ENCODE results near the gene RELL2. TPM values are rescaled to one million over a fixed set of nuclear protein-coding genes. Genes with fewer than 3 reads are reported as not detected.

RELL2 gene
- total and polyA plus RNA-seq, 7 donors: 0.11 to 1.5 (median 0.62) TPM; not detected in 1

DNA sequence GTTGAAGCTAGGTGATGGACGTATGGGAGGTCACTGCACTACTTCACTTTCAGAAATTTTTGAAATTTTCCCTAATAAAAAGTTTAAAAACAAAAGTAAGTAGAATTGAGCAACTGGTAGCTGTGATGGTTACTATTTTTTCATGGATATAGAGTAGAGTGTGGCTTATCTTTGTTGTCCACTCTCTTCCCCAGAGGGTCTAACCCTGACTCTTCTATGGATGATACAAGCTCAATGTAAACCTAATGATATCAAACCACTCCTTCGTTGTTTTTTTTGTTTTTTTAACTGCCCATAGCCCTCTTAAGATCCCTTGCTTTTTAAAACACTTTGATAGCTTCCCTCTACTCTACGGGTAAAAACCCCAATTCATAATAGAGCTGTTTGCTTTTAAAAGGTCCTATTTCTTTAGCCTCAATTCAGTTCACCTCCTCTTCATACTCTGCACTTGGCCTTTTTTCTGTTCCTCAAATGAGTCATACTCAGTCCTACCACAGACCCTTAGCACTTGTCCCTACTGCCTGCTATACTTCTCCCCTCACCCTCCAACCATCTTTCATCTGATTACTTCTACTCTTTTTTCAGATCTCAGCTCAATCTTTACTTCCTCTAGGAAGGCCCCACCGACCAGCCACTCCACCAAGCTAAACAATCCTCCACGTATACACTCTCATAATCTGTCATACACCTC lies 2.8 kb upstream of the RELL2 start:
- no peak overlapping the region for H3K4me3 ChIP-seq
- no peak for ATAC-seq
- H3K9me3 ChIP-seq: no peaks in the 10 kb centered on the region
- peaks cover 0 to 8% (median 0%) of the 10 kb centered on the region in 3 donors for H3K27me3 ChIP-seq (ENCODE audit: insufficient read depth in 3 of 3, low read length in 2 of 3)
- DNase-seq: no peak
- WGBS, 3 donors: 81 to 84% (median 84%) methylated on average over 5 of the region's 5 CpGs
- H3K27ac ChIP-seq: no peak overlapping the region
- intact Hi-C loops (cut with DNase I): no loop called here
- peaks cover 4 to 48% of the 10 kb centered on the region in 2 donors for H3K36me3 ChIP-seq (ENCODE audit: insufficient read depth in 1 of 2, low read depth in 1 of 2)
- no peak for TF ChIP-seq CTCF (IDR thresholded peaks at IDR 0.05)
- H3K4me1 ChIP-seq: peaks cover 18% of the 10 kb centered on the region

DNA sequence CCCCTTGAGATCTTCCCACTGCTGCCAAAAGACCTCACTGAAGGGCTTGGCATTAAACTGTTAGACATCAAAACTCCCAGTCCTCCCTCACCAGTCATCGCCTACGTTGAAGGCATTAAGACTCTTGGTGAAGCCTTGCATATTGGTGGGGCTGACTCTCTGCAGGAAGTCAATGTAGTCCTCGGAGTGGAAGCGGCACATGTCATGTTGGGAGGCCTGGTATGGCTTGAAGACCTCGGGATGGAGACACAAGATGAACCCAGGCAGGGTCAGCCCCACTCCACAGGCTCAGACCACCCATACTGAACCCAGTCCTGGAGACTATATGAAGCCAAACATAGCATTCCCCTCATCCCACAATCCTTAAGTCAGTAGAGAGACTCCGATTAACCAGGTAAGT lies 2.1 kb upstream of the RELL2 start:
- Histone ChIP-seq H3K9me3 (no peaks in the 10 kb centered on the region), H3K36me3 (ENCODE audit: insufficient read depth in 1 of 2, low read depth in 1 of 2) (peaks cover 2 to 41% of the 10 kb centered on the region in 2 donors), H3K27ac (no peak overlapping the region), H3K27me3 (ENCODE audit: insufficient read depth in 3 of 3, low read length in 2 of 3) (peaks cover 0 to 8% (median 0%) of the 10 kb centered on the region in 3 donors), H3K4me1 (peaks cover 18% of the 10 kb centered on the region), H3K4me3 (no peak overlapping the region)
- ATAC-seq (no peak), DNase-seq (no peak)
- WGBS, 3 donors: 88 to 89% (median 88%) methylated on average over 6 of the region's 6 CpGs
- intact Hi-C loops (cut with DNase I): no loop called here
- no peak for TF ChIP-seq CTCF (IDR thresholded peaks at IDR 0.05)

- peaks cover 0 to 8% (median 0%) of the 10 kb centered on the region in 3 donors for H3K27me3 ChIP-seq (ENCODE audit: insufficient read depth in 3 of 3, low read length in 2 of 3)
- 27 to 33% (median 29%) methylated on average over 7 of the region's 7 CpGs for WGBS, 3 donors
- no peak overlapping the region for H3K27ac ChIP-seq
- peaks cover 2 to 32% of the 10 kb centered on the region in 2 donors for H3K36me3 ChIP-seq (ENCODE audit: insufficient read depth in 1 of 2, low read depth in 1 of 2)
- H3K4me3 ChIP-seq: peak overlapping the region; percentile 86
- DNase-seq: no peak
- ATAC-seq: no peak
- no peak for TF ChIP-seq CTCF (IDR thresholded peaks at IDR 0.05)
- intact Hi-C loops (cut with DNase I): no loop called here
- peaks cover 18% of the 10 kb centered on the region for H3K4me1 ChIP-seq
- no peaks in the 10 kb centered on the region for H3K9me3 ChIP-seq
These were observed 1.2 kb upstream of the RELL2 start for GRCh38 chr5:141635646-141636045.

GRCh38 chr5:141636106-141636412 lies 738 bp upstream of the RELL2 start:
- DNase-seq: no peak
- Histone ChIP-seq H3K27ac (peak overlapping the region; percentile 80), H3K4me3 (peak overlapping the region; percentile 86), H3K27me3 (ENCODE audit: insufficient read depth in 3 of 3, low read length in 2 of 3) (peaks cover 0 to 8% (median 0%) of the 10 kb centered on the region in 3 donors), H3K4me1 (peaks cover 18% of the 10 kb centered on the region), H3K9me3 (no peaks in the 10 kb centered on the region), H3K36me3 (ENCODE audit: insufficient read depth in 1 of 2, low read depth in 1 of 2) (peaks cover 2 to 28% of the 10 kb centered on the region in 2 donors)
- peak in 2 of 4 donors; percentile 8 to 18 for ATAC-seq
- no peak for TF ChIP-seq CTCF (IDR thresholded peaks at IDR 0.05)
- intact Hi-C loops (cut with DNase I): no loop called here
- WGBS, 3 donors: 6 to 13% (median 9%) methylated on average over 4 of the region's 4 CpGs

Data from psoas muscle (tissue), 8 donors.